HepG2 (cell line): ENCODE data around the gene CCDC74A. TPM values are rescaled to one million over a fixed set of nuclear protein-coding genes. Genes with fewer than 3 reads are reported as not detected.

ENCODE experiments used
- HDAC6 ChIP-seq: fragments of 200-600 bp; sonication (generic); IDR thresholded peaks from 2 replicates; pipeline ENCODE4 v1.7.0; 2017; ENCODE audit warnings: mild to moderate bottlenecking, antibody characterized with exemption, low read length, low read depth
- KIAA2018 ChIP-seq: sonication (generic); formaldehyde crosslinking; IDR thresholded peaks from 2 replicates; pipeline ENCODE4 v1.5.0; 2020; ENCODE audit warnings: mild to moderate bottlenecking, missing genetic modification reagents, borderline replicate concordance
- REST ChIP-seq, 2 experiments: IDR thresholded peaks; 2 replicates each; pipeline ENCODE4 v1.6.1; 2011 to 2012; ENCODE audit warnings: low read length in 2 of 2, borderline replicate concordance in 1 of 2, low read depth in 1 of 2, mild to moderate bottlenecking in 1 of 2, moderate library complexity in 1 of 2
- polyA plus RNA-seq, 8 experiments: library from polyadenylated mRNA; depleted of rRNA in 3 of 8; stranded (reverse) in 7 of 8; unstranded in 1 of 8; fragments of >200 nt; fragmentation: Illumina TruSeq in 4 of 8; extraction: Trizol in 4 of 8; gene quantifications; 2 replicates each; pipeline versions ENCODE4 v1.2.1 to v1.2.3, GENCODE V29; 2011 to 2016; ENCODE audit warnings: low read depth in 4 of 8, missing spikeins in 1 of 8, mixed read lengths in 1 of 8; ENCODE audit not compliant: insufficient read depth in 1 of 8
- total RNA-seq, 5 experiments: library from RNA; depleted of rRNA; stranded (reverse); fragments of >200 nt; fragmentation: Illumina TruSeq; extraction: Trizol; gene quantifications; 2 replicates each; pipeline ENCODE4 v1.2.3, GENCODE V29; 2016; ENCODE audit warnings: low read depth in 1 of 5

The CCDC74A gene
- total and polyA plus RNA-seq, 2 of the 13 experiments (the other 11 are each of a cell fraction or from before 2014, with no cell fraction given): 0.15 to 0.17 TPM

GRCh38 chr2:131572175-131572574, 44.5 kb downstream of the CCDC74A start (continued):
- no peak for TF ChIP-seq KIAA2018 (CRISPR knock-in tag)
- no peak for TF ChIP-seq HDAC6
- no peak for TF ChIP-seq REST (IDR thresholded peaks at IDR 0.05; ENCODE audit: borderline replicate concordance in 1 of 2, low read depth in 1 of 2, low read length in 2 of 2)
- TF ChIP-seq, all 625 proteins: peak for 0
